Activated CD4-positive, alpha-beta T cell treated with anti-CD3 and anti-CD28 coated beads, Interleukin-2, amount 50 U/mL, for 4 hours (primary cell): ENCODE results near the gene ATG16L2.

ENCODE experiments used
- DNase-seq, 2 experiments: peaks; one replicate each; pipeline ENCODE4 v3.0.0-alpha.2; 2020

ATG16L2 gene

DNA sequence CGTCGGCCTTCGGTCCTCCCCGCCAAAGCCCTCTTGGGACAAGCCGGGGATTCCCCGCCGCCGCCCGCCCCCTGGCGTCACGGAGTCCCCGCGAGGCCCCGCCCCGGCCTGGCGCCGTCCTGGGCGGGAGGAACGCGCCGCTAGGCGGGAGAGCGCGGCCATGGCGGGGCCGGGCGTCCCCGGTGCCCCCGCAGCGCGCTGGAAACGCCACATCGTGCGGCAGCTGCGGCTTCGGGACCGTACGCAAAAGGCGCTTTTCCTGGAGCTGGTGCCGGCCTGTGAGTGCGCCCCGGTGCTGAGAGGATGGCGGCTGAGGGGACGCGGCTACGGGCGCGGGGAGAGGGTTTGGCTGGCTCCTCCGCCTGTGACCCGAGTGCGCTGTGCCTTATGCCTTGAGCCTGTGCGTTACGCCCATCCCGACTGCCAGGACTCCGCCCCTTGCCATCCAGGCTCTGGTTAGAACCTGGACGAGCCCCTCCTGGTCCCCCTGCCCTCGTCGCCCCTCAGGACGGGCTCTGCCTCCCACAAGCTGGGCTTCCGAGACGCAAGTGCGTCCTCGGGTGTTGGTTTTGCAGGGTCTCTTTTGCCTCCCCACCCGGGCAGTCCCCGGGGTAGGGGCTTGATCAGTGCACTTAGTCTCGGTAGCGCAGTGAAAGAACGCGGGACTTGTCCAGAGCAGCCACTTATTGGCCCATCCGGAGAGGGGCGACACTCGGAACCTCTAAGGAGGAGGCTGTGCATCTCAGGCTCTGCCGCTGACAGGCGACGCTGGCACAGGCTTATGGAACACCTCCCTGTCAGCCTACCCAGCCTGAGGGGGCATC, at the start of gene ATG16L2:
Gene ATG16L2 (plus strand): TSS at position 126 of the 824 bp plus-strand sequence. CDS start 35 bp downstream, at position 161.
- DNase-seq = peak; percentile 82 to 83

- DNase-seq = no peak
These were observed 49.7 kb upstream of the ATG16L2 start for GRCh38 chr11:72764503-72764902.

GRCh38 chr11:72766152-72766902, 47.9 kb upstream of the ATG16L2 start:
- no peak for DNase-seq

- no peak for DNase-seq
These were observed 46.8 kb upstream of the ATG16L2 start for GRCh38 chr11:72767203-72768062.

DNA sequence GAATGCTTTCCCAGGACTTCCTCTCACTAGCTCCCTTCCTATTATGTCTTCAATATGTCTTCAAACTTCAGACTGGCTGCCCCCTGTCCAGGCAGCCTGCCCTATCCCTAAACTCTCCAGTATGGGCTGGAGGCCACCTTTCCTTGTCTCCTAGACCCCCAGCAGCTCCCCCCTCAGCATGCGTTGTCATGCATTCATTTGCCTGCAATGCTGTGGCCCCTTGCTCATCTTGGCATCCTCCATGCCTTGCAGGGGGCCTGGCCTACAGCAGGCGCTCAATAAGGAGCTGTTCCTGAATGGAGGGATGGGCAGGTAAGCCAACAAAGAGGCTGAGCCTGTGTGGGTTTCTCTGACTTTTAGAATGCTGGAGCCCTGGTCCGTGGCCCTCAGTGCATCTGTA, 45.6 kb upstream of the ATG16L2 start:
- no peak for DNase-seq

- no peak for DNase-seq
These were observed 44.5 kb upstream of the ATG16L2 start for GRCh38 chr11:72769680-72770079.

GRCh38 chr11:72770799-72771198, 43.4 kb upstream of the ATG16L2 start:
- no peak for DNase-seq

DNA sequence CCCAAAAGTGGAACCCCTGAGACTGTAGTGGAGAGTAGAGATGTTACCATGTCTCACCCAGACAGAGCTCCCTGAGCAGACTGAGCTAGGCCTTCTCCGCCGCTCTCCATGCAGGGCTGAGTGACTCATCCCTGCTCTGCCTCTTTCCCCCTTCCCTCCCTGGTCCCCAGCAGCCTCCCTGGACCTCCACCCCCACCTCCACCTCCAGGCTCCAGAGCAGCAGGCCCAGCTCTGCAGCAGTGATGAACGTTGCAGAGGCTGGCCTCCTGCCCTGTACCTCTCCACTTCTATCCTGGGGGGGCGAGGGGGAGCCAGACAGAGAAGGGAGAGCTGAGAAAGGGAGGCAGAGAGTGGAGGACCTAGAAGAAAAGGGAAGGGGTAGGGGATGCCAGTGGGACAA, 42.7 kb upstream of the ATG16L2 start:
- no peak for DNase-seq

- DNase-seq = no peak
These were observed 42.2 kb upstream of the ATG16L2 start for GRCh38 chr11:72772059-72772458.

DNA sequence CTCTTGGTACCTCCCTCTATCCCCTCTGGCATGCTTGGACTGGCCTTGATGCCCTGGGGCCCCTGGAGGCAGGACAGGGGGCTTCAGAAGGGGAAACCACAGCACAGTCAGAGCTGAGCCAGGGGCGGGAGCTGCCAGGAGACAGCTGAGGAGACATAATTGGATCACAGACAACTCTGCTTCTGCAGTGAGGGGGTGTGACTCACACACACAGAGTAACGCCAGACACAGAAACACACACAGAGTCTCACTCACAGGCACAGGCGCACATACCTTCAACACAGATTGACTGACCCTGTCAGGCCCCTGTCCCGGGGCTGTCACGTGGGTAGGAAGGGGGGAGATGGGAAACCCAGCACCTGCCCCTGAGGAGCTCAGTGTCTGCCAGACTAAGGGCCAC, 40.9 kb upstream of the ATG16L2 start:
- DNase-seq = no peak

DNA sequence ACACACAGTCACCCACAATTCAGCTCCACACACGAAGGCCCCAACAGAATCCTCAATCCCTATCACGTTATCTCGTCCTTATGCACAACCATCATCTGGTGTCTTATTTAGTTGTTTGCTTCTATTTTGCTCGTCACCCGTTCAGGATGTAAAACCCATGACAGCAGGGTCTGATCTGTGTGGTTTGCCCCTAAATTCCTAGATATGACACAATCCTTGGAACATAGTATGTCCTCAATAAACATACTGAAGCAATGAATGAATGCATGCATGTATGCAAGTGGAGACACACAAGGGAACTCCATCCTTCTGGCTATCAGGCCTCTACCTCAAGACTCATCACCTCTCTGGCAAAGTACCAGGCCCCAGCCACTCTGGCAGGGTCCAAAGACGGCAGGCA, 40.5 kb upstream of the ATG16L2 start:
- DNase-seq = no peak

GRCh38 chr11:72774499-72774898, 39.7 kb upstream of the ATG16L2 start:
- DNase-seq = no peak

GRCh38 chr11:72775288-72776110, 38.7 kb upstream of the ATG16L2 start:
- no peak for DNase-seq

- no peak for DNase-seq
These were observed 37.9 kb upstream of the ATG16L2 start for GRCh38 chr11:72776117-72776843.

GRCh38 chr11:72776844-72777754, 37.1 kb upstream of the ATG16L2 start:
- no peak for DNase-seq

DNA sequence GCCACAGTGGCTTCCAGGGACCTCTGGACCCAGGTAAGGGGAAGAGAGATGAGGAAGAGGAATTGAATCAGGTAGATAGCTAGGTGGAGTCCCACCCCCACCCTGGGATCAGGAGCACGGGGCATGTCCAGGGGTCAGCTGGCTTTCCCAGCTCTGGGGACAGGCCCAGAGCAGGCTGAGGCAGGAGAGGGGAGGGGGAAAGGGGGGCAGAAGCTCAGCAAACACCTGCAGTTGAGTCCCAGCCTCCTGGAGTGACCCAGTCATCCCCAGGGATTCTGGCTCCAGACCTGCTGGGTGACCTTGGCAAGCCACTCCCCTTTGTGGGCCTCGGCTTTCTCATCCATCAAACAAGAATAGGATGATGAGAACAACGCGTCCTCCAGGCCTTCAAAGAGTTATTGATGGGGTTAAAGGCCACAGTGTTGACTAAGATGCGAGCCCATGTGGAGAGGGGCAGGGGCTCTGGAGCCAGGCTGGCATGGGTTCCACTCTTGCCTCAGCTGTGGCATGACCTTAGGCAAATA, 36.4 kb upstream of the ATG16L2 start:
- no peak for DNase-seq

DNA sequence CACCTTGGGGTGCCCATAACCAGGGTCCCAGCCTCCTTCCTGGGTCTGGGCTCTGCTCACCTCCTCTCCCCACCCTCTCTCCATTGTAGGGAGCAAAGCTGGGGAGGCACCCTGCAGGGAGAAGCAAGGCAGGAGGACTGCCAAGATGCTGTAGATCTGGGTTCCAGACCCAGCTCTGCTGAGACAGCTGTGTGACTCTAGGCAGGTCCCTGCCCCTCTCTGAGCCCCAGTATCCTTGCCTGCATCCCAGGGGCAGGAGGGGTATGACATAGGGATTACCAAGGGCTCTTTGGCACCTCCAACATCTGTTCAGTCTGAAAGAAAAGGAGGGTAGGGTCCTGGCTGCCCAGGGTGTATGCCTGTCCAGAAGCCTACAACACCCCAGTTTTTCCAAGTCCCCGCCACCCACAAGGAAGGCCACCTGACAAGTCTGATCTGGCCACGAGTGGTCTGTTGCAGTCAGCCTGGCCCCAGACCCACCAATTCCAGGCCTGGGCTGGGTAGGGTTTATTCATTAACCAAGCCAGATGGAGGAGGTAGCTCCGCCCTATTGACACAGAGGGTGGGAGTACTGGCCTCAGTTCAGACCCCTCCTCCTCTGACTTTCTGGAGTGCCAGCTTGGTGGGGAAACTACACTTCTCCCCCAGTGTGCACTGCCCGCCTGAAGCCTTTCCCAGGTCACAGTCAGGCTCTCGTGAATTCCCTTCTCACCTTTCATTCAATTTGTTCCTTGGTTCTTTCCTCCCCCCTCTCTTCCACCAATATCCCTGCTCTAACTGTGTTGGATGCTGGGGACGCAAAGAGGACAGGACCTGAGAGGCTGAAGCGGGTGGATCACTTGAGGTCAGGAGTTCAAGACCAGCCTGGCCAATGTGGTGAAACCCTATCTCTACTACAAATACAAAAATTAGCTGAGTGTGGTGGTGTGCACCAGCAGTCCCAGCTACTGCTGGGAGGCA, 35.4 kb upstream of the ATG16L2 start:
- DNase-seq = no peak

DNA sequence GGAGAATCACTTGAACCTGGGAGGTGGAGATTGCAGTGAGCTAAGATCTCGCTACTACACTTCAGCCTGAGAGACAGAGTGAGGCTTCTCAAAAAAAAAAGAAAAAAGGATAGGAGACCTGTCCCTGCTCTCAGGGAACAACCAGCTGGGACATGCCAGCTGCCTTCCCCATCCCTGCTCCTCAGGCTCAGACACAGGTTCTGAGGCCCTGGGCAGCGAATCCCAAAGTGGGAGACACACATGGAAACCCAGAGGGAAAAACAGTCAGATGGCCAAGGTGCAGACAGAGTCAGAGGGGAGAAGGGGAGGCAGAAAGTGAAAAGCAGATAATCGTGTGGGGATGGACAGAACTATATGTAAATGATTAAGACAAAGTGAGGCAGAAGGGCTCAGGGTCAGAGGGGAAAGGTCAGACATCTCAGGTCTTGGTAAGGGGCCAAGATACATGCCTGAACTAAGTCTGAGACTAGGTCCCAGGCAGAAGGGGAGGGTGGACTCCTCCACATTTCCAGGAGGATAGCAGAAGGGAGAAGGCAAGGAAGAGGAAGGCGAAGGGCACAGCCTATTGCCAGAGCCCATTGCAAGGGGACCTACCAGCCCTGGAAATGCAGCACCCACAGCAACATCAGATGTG, 34.6 kb upstream of the ATG16L2 start:
- no peak for DNase-seq
